Smooth muscle cell (in vitro differentiated cells): Measurements from ENCODE around the gene SYNE3. TPM values are rescaled to one million over a fixed set of nuclear protein-coding genes. Genes with fewer than 3 reads are reported as not detected.
A peak's percentile ranks its signal among the peaks of the same experiment; 100 is the strongest.

ENCODE experiments used
- DNase-seq: peaks from one replicate; lab custom pipeline; 2025; ENCODE audit not compliant: unreplicated experiment; lab: John Stamatoyannopoulos, UW
- H2AFZ ChIP-seq: fragments of 200-600 bp; sonication (generic); 2 replicates; pipeline ENCODE4 v1.6.0; 2016; ENCODE audit warnings: antibody characterized with exemption, low read depth, mild to moderate bottlenecking
- H3F3A ChIP-seq: fragments of 200-600 bp; sonication (generic); 2 replicates; pipeline ENCODE4 v1.6.0; 2017; ENCODE audit warnings: antibody characterized with exemption, low read depth
- H3K27ac ChIP-seq: fragments of 200-600 bp; sonication (generic); 2 replicates; pipeline ENCODE4 v1.5.1; 2016; ENCODE audit warnings: low read depth, mild to moderate bottlenecking
- H3K27me3 ChIP-seq: fragments of 200-600 bp; sonication (generic); 2 replicates; pipeline ENCODE4 v1.6.1; 2016; ENCODE audit warnings: low read depth, mild to moderate bottlenecking
- H3K36me3 ChIP-seq: fragments of 200-600 bp; sonication (generic); 2 replicates; pipeline ENCODE4 v1.5.1; 2016; ENCODE audit warnings: low read depth
- H3K4me1 ChIP-seq: fragments of 200-600 bp; sonication (generic); 2 replicates; pipeline ENCODE4 v1.5.1; 2016; ENCODE audit warnings: low read depth
- H3K4me2 ChIP-seq: fragments of 200-600 bp; sonication (generic); 2 replicates; pipeline ENCODE4 v1.6.0; 2016; ENCODE audit warnings: mild to moderate bottlenecking
- H3K4me3 ChIP-seq: fragments of 200-600 bp; sonication (generic); 2 replicates; pipeline ENCODE4 v1.5.1; 2016; ENCODE audit warnings: mild to moderate bottlenecking
- H3K79me2 ChIP-seq: fragments of 200-600 bp; sonication (generic); 2 replicates; pipeline ENCODE4 v1.6.0; 2016; ENCODE audit warnings: low read depth, mild to moderate bottlenecking
- H3K9ac ChIP-seq: fragments of 200-600 bp; sonication (generic); 2 replicates; pipeline ENCODE4 v1.6.0; 2016; ENCODE audit warnings: low read depth
- H3K9me3 ChIP-seq: fragments of 200-600 bp; sonication (generic); replicated peaks from 2 replicates; pipeline ENCODE4 v1.5.1; 2016; ENCODE audit warnings: low read depth
- H4K20me1 ChIP-seq: fragments of 200-600 bp; sonication (generic); 2 replicates; pipeline ENCODE4 v1.6.0; 2016; ENCODE audit warnings: low read depth
- CTCF ChIP-seq: fragments of 200-600 bp; sonication (generic); IDR thresholded peaks from 2 replicates; pipeline ENCODE4 v1.5.1; 2017; ENCODE audit warnings: borderline replicate concordance, mild to moderate bottlenecking, antibody characterized with exemption; ENCODE audit not compliant: insufficient read depth, poor library complexity, severe bottlenecking
- WGBS: methylation state at CpG from one replicate; pipeline ENCODE4 v1.1.7; 2016; ENCODE audit warnings: low lambda C conversion rate; 5-methylcytosine and 5-hydroxymethylcytosine counted together
- polyA plus RNA-seq: library from polyadenylated mRNA; unstranded; fragments of >200 nt; fragmentation: Nextera tagmentation; extraction: Ambion mirVana; gene quantifications from 2 replicates; pipeline ENCODE4 v1.2.1, GENCODE V29; 2016
- total RNA-seq: library from RNA; depleted of rRNA; stranded (reverse); fragments of >200 nt; gene quantifications from 2 replicates; pipeline ENCODE4 v1.2.3, GENCODE V29; 2014

SYNE3 gene
- total and polyA plus RNA-seq, 2 experiments from 2014 or later, result 4.0 to 4.1 TPM

- Histone ChIP-seq H3K27ac (peak overlapping the region; percentile 64), H3K4me3 (no peak overlapping the region), H3K4me2 (peak overlapping the region; percentile 59), H3K9me3 (no peaks in the 10 kb centered on the region), H3F3A (peaks cover 37% of the 10 kb centered on the region), H3K79me2 (peaks cover 38% of the 10 kb centered on the region), H3K9ac (no peak overlapping the region), H3K36me3 (no peaks in the 10 kb centered on the region), H3K4me1 (peaks cover 18% of the 10 kb centered on the region), H3K27me3 (no peaks in the 10 kb centered on the region), H2AFZ (no peak overlapping the region), H4K20me1 (peaks cover 11% of the 10 kb centered on the region)
- no peak for TF ChIP-seq CTCF
- no peak for DNase-seq
- WGBS, result 68% methylated on average over 9 of the region's 9 CpGs
These were observed 10.3 kb upstream of the SYNE3 start for GRCh38 chr14:95526483-95527386.

- H3K4me1 ChIP-seq, result peaks cover 13% of the 10 kb centered on the region
- no peaks in the 10 kb centered on the region for H3K36me3 ChIP-seq
- 87% methylated on average over 5 of the region's 5 CpGs for WGBS
These were observed 9.5 kb upstream of the SYNE3 start for GRCh38 chr14:95525999-95526398.

GRCh38 chr14:95524706-95525512 is 8.5 kb upstream of the SYNE3 start:
- no peak overlapping the region for H3K4me3 ChIP-seq
- H4K20me1 ChIP-seq, result no peaks in the 10 kb centered on the region
- WGBS, result 71% methylated on average over 6 of the region's 6 CpGs
- H3K79me2 ChIP-seq, result peaks cover 25% of the 10 kb centered on the region
- H3K9me3 ChIP-seq, result no peaks in the 10 kb centered on the region
- TF ChIP-seq CTCF, result no peak
- peaks cover 28% of the 10 kb centered on the region for H3F3A ChIP-seq
- no peaks in the 10 kb centered on the region for H3K36me3 ChIP-seq
- DNase-seq, result no peak
- H3K9ac ChIP-seq, result peak overlapping the region; percentile 36
- H2AFZ ChIP-seq, result no peak overlapping the region
- peaks cover 7% of the 10 kb centered on the region for H3K4me1 ChIP-seq
- peak overlapping the region; percentile 98 for H3K27ac ChIP-seq
- H3K4me2 ChIP-seq, result peak overlapping the region; percentile 83
- no peaks in the 10 kb centered on the region for H3K27me3 ChIP-seq

More at GRCh38 chr14:95525999-95526398, 9.5 kb upstream of the SYNE3 start:
- Histone ChIP-seq H3K9me3 (no peaks in the 10 kb centered on the region), H3K4me3 (no peak overlapping the region), H3K9ac (no peak overlapping the region), H3K27ac (no peak overlapping the region), H2AFZ (no peak overlapping the region), H3K4me2 (no peak overlapping the region), H3K27me3 (no peaks in the 10 kb centered on the region), H4K20me1 (peaks cover 8% of the 10 kb centered on the region), H3F3A (peaks cover 30% of the 10 kb centered on the region), H3K79me2 (peaks cover 36% of the 10 kb centered on the region)
- no peak for DNase-seq
- TF ChIP-seq CTCF, result no peak
